Measurements from ENCODE around the gene TMEM150B. TPM values are rescaled to one million over a fixed set of nuclear protein-coding genes. Genes with fewer than 3 reads are reported as not detected.

Gene TMEM150B
- total RNA-seq, 3 donors from 2014 or later: 31.6 to 62.1 (median 36.4) TPM

DNA sequence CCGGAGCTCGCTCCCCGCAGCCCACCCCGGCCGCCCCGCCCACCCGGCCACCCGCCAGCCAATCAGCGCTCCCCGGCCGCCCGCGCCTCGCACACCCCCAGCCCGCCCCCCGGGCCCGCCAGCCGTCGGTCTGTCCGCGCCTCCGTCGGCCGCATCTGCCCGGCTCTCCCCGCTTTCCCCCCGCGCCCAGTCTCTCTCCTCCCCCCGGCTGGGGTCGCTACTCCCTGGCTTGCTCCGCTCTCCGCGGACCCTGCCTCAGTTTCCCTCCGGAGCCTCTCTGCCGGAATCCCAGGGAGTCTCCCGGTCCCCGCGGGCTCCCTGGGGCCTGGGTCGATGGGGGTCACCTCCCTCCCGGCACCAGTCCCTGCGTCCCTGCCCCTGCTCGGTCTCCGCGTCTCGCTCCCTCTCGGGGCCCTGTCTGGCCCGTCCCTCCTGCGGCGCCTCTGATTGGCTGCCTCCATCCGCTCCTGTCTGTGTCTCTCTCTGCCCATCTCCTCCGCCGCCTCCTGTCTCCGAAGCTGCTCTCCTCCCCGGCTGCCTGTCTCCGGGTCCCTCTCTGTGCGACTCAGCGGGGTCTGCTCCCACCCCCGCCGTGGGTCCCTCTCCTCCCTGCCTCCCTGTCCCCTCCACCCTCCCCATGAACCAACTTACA is 44.6 kb upstream of the TMEM150B start:
- intact Hi-C loops (cut with DNase I, micrococcal nuclease): no loop called here
- Histone ChIP-seq H3K4me1 (ENCODE audit: low read depth) (peaks cover 8% of the 10 kb centered on the region), H3K9me3 (no peaks in the 10 kb centered on the region), H3K36me3 (ENCODE audit: low read depth) (no peaks in the 10 kb centered on the region), H3K4me3 (no peak overlapping the region)
- ATAC-seq (peak; percentile 23), DNase-seq (peak in 1 of 3 donors; percentile 44)
- TF ChIP-seq CTCF (IDR thresholded peaks at IDR 0.05): no peak

GRCh38 chr19:55368701-55369563 is 43.8 kb upstream of the TMEM150B start:
- Histone ChIP-seq H3K4me1 (ENCODE audit: low read depth) (peaks cover 8% of the 10 kb centered on the region), H3K4me3 (no peak overlapping the region), H3K36me3 (ENCODE audit: low read depth) (no peaks in the 10 kb centered on the region), H3K9me3 (no peaks in the 10 kb centered on the region)
- TF ChIP-seq CTCF (IDR thresholded peaks at IDR 0.05): no peak
- ATAC-seq (peak; percentile 50), DNase-seq (peak in 1 of 3 donors; percentile 42)
- intact Hi-C loops (cut with DNase I, micrococcal nuclease): no loop called here

GRCh38 chr19:55368106-55368505 is 43.0 kb upstream of the TMEM150B start:
- Histone ChIP-seq H3K4me1 (ENCODE audit: low read depth) (peaks cover 8% of the 10 kb centered on the region), H3K4me3 (no peak overlapping the region), H3K9me3 (no peaks in the 10 kb centered on the region), H3K36me3 (ENCODE audit: low read depth) (no peaks in the 10 kb centered on the region)
- DNase-seq (no peak), ATAC-seq (no peak)
- intact Hi-C loops (cut with DNase I, micrococcal nuclease): no loop called here
- no peak for TF ChIP-seq CTCF (IDR thresholded peaks at IDR 0.05)

DNA sequence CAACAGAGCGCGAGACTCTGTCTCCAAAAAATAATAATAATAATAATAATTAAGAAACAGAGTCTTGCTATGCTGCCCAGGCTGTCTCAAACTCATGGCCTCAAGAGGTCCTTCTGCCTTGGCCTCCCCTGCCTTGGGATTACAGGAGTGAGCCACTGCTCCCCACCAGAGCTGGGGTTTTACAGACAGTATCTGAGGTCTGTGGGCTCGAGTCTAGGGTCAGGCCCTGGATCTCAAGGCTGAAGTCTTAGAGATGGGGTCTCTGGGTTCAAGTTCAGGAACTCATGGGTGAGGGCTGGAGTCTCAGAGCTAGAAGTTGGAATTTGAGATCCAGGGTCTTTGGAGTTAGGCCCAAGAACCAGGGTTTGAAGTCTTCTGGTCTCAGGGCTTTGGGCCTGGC is 41.6 kb upstream of the TMEM150B start:
- Histone ChIP-seq H3K36me3 (ENCODE audit: low read depth) (no peaks in the 10 kb centered on the region), H3K4me3 (no peak overlapping the region), H3K9me3 (no peaks in the 10 kb centered on the region), H3K4me1 (ENCODE audit: low read depth) (peaks cover 8% of the 10 kb centered on the region)
- no peak for TF ChIP-seq CTCF (IDR thresholded peaks at IDR 0.05)
- intact Hi-C loops (cut with DNase I, micrococcal nuclease): no loop called here
- DNase-seq (no peak), ATAC-seq (no peak)

DNA sequence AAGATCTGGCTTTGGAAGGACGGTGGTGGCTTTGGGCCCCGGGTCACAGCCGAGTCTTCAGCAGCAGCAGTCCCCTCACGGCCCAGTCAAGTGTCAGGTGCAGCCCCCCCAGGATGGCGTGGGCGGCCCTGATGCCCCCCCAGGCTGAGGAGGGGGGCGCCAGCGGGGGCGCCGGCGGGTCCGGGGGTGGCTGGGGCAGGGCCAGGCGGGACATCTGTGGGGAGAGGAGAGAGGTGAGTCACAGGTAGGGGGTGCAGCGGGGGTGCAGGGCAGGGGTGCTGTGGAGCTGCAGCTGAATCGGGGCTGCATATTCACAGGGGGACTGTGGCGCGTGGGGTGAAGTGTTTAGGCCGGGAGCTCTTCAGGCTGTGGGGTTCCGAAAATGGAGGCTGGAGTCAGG is 40.8 kb upstream of the TMEM150B start:
- DNase-seq (no peak), ATAC-seq (no peak)
- intact Hi-C loops (cut with DNase I, micrococcal nuclease): no loop called here
- Histone ChIP-seq H3K4me3 (no peak overlapping the region), H3K4me1 (ENCODE audit: low read depth) (peaks cover 8% of the 10 kb centered on the region), H3K9me3 (no peaks in the 10 kb centered on the region), H3K36me3 (ENCODE audit: low read depth) (no peaks in the 10 kb centered on the region)
- TF ChIP-seq CTCF (IDR thresholded peaks at IDR 0.05): no peak
